T-cell (primary cell): Measurements from ENCODE around the gene USHBP1. TPM values are rescaled to one million over a fixed set of nuclear protein-coding genes. Genes with fewer than 3 reads are reported as not detected.

Experiments used
- ATAC-seq, 4 experiments: fragments of 200-7000 bp in 3 of 4; fragments of 150-1000 bp in 1 of 4; cut with Tn5 transposase; replicated peaks in 1 of 4; 1 replicate in 3 of 4; 2 replicates in 1 of 4; pipeline ENCODE4 v1.10.0; 2021; ENCODE audit warnings: moderate library complexity in 3 of 4, mild to moderate bottlenecking in 2 of 4, moderate number of reproducible peaks in 1 of 4
- CTCF ChIA-PET, 2 donors: fragments of 300-600 bp; sonication (Branson Sonifier 250); formaldehyde crosslinking; loops; one replicate each; lab custom pipeline; 2022; ENCODE audit warnings: antibody characterized with exemption in 2 of 2; lab: Charles Lee
- POLR2A ChIA-PET, 2 donors: fragments of 300-600 bp; sonication (Branson Sonifier 250); formaldehyde crosslinking; loops; one replicate each; lab custom pipeline; 2022; ENCODE audit warnings: antibody characterized with exemption in 2 of 2; lab: Charles Lee
- DNase-seq, 35 experiments: peaks; one replicate each; pipeline versions ENCODE4 v3.0.0 to v3.0.0-alpha.2; 2013 to 2023
- H3K27ac ChIP-seq: one replicate; pipeline ENCODE4 v1.5.1; 2013; ENCODE audit warnings: low read length
- H3K27me3 ChIP-seq, 2 experiments: replicated peaks in 1 of 2; 1 replicate in 1 of 2; 2 replicates in 1 of 2; pipeline versions ENCODE4 v1.6.1 to v1.7.0; 2013; ENCODE audit warnings: low read length in 1 of 2, mixed read lengths in 1 of 2; ENCODE audit not compliant: control insufficient read depth in 2 of 2, insufficient read depth in 2 of 2; ENCODE audit errors: extremely low read depth in 1 of 2
- H3K36me3 ChIP-seq, 2 donors: 1 replicate in 1 of 2; 2 replicates in 1 of 2; pipeline versions ENCODE4 v1.6.1 to v1.7.0; 2013; ENCODE audit warnings: low read length in 1 of 2; ENCODE audit not compliant: control insufficient read depth in 2 of 2, insufficient read depth in 1 of 2; ENCODE audit errors: extremely low read depth in 1 of 2
- H3K4me1 ChIP-seq, 2 experiments: 1 replicate in 1 of 2; 2 replicates in 1 of 2; pipeline versions ENCODE4 v1.6.1 to v1.7.0; 2013; ENCODE audit warnings: low read length in 2 of 2, mixed read lengths in 1 of 2; ENCODE audit not compliant: insufficient read depth in 2 of 2, control insufficient read depth in 1 of 2; ENCODE audit errors: extremely low read depth in 1 of 2
- H3K4me3 ChIP-seq, 2 donors: 1 replicate in 1 of 2; 2 replicates in 1 of 2; pipeline versions ENCODE4 v1.5.1 to v1.7.0; 2013; ENCODE audit warnings: mild to moderate bottlenecking in 2 of 2, low read length in 1 of 2, moderate library complexity in 1 of 2; ENCODE audit not compliant: control insufficient read depth in 1 of 2; ENCODE audit errors: extremely low read depth in 1 of 2
- H3K9me3 ChIP-seq: 2 replicates; pipeline ENCODE4 v1.7.0; 2013
- H3K27ac Mint-ChIP-seq, 2 donors: one replicate each; pipeline ENCODE4 v1.8.0; 2020 to 2021; ENCODE audit warnings: mild to moderate bottlenecking in 2 of 2, mixed read lengths in 2 of 2
- H3K27me3 Mint-ChIP-seq, 2 donors: one replicate each; pipeline ENCODE4 v1.8.0; 2021 to 2022; ENCODE audit warnings: mixed read lengths in 2 of 2
- H3K36me3 Mint-ChIP-seq: one replicate; pipeline ENCODE4 v1.8.0; 2021; ENCODE audit warnings: mixed read lengths
- H3K4me1 Mint-ChIP-seq, 3 donors: one replicate each; pipeline ENCODE4 v1.8.0; 2020 to 2022; ENCODE audit warnings: mixed read lengths in 3 of 3, mild to moderate bottlenecking in 1 of 3
- H3K4me3 Mint-ChIP-seq, 3 donors: one replicate each; pipeline ENCODE4 v1.8.0; 2020 to 2022; ENCODE audit warnings: mild to moderate bottlenecking in 3 of 3, mixed read lengths in 3 of 3, moderate library complexity in 3 of 3
- H3K9me3 Mint-ChIP-seq, 3 donors: one replicate each; pipeline ENCODE4 v1.8.0; 2020 to 2022; ENCODE audit warnings: mixed read lengths in 3 of 3
- WGBS: methylation state at CpG from one replicate; pipeline ENCODE4 v1.1.5; 2013; ENCODE audit warnings: missing lambda C conversion rate; ENCODE audit not compliant: insufficient coverage; 5-methylcytosine and 5-hydroxymethylcytosine counted together
- total RNA-seq, 35 experiments: library from RNA in 6 of 35; stranded (reverse) in 6 of 35; fragments of 120-200 nt in 1 of 35; gene quantifications; one replicate each; pipeline versions ENCODE4 v1.2.1 to v1.2.4 and lab custom pipeline; 2013 to 2026

USHBP1 gene
- total RNA-seq, 5 donors from 2014 or later (not counting 1 experiment from before 2014, with no cell fraction given): 0.10 to 0.61 (median 0.38) TPM; not detected in 1

DNA sequence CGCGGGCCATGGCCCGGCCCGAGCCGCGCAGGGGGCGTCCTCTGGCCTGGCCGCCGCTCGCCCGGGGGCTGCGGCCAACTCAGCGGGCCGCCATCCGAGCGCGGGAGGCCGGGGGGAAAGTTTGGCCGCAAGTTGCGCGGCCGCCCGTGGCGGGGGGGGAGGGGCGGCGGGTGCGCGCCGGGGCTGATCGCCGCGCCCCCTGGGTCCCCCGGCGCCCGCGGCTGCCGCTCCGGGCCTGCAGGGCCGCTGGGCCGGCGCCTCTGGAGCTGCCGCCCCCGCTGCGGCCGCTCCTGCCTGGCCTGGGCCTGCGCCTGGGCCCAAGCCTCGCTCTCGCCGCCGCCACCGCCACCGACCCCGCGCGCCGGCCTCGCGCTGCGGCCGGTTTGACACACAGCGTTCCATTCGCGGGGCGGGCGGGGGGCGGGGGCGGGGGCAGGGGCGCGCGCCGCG is 19.0 kb downstream of the USHBP1 start, which contains the start of gene NR2F6:
NR2F6 (minus strand) TSS at position 385 of the 450 bp plus-strand sequence. CDS start 699 bp downstream, outside the sequence.
- H3K9me3 Mint-ChIP-seq: no peaks in the 10 kb centered on the region
- CTCF ChIA-PET: no interaction called here
- WGBS: under 1% methylated on average over 59 of the region's 72 CpGs
- ATAC-seq: peak in 3 of 4 experiments; percentile 25 to 36 (median 28)
- Histone ChIP-seq H3K9me3 (no peaks in the 10 kb centered on the region), H3K27ac (no peak within 1 kb of the TSS), H3K36me3 (no peaks in the 10 kb centered on the region), H3K4me1 (peaks cover 0 to 19% of the 10 kb centered on the region in 2 experiments), H3K27me3 (peaks cover 0 to 18% of the 10 kb centered on the region in 2 experiments), H3K4me3 (peak within 1 kb of the TSS; percentile 68 to 69)
- H3K27ac Mint-ChIP-seq: peak within 1 kb of the TSS in 1 of 2 donors; percentile 74
- peak in 2 of 35 experiments; percentile 36 to 44 for DNase-seq
- H3K4me1 Mint-ChIP-seq: peaks cover 0 to 16% (median 6%) of the 10 kb centered on the region in 3 donors
- peaks cover 5 to 7% of the 10 kb centered on the region in 2 donors for H3K27me3 Mint-ChIP-seq
- POLR2A ChIA-PET: no interaction called here
- H3K36me3 Mint-ChIP-seq: no peaks in the 10 kb centered on the region
- H3K4me3 Mint-ChIP-seq: peak within 1 kb of the TSS; percentile 80 to 86 (median 82)

DNA sequence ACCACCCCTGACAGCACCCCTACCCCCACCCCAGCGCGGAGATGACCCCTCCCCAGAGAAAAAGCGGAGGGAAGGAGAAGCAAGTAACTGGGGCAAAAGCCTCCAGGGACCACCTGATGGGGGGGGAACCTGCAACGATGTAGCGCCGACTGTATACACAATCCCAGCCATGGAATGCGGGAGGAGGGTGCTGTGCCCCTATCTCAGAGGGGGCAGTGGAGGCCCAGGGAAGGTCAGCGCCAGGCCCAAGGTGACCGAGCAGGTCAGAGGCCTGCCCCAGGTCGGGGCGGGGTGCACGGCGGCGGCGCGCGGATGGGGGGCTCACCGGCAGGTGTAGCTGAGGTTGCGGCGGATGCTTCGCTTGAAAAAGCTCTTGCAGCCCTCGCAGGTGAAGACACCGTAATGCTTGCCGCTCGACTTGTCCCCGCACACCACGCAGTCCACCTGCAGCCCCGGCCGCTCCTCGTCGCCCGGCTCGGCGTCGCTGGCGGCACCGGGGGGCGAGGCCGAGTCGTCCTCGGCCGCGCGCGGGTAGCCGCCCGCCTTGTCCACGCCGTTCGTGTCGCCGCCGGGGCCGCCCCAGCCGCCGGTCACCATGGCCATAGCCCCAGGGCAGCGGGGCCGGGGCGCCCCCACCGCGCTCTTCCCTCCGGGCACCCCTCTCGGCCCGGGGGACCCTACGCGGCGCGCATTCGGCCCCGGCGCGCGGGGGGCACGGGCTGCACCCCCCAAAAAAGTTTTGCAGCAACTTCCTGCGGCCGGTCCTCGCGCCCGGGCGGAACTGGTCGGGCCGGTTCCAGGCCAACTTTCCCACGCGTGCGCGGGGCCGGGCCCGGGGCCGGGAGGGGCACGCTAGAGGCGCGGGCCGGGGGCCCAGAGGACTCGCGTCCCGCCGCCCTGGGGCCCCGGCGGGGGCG is 19.7 kb downstream of the USHBP1 start:
- no peaks in the 10 kb centered on the region for H3K36me3 Mint-ChIP-seq
- Histone ChIP-seq H3K4me3 (peak overlapping the region in 1 of 2 donors; percentile 25), H3K4me1 (peaks cover 0 to 19% of the 10 kb centered on the region in 2 experiments), H3K27me3 (peaks cover 0 to 18% of the 10 kb centered on the region in 2 experiments), H3K36me3 (no peaks in the 10 kb centered on the region), H3K27ac (no peak overlapping the region), H3K9me3 (no peaks in the 10 kb centered on the region)
- H3K27me3 Mint-ChIP-seq: peaks cover 5 to 7% of the 10 kb centered on the region in 2 donors
- no peak overlapping the region for H3K27ac Mint-ChIP-seq
- peaks cover 0 to 16% (median 6%) of the 10 kb centered on the region in 3 donors for H3K4me1 Mint-ChIP-seq
- DNase-seq: peak in 4 of 35 experiments; percentile 20 to 45 (median 26)
- no peaks in the 10 kb centered on the region for H3K9me3 Mint-ChIP-seq
- peak overlapping the region; percentile 54 to 65 (median 57) for H3K4me3 Mint-ChIP-seq
- ChIA-PET CTCF (no interaction called here), POLR2A (interaction anchor here in 1 of 2 donors (0.6 kb wide), 1 partner anchor 120 kb away, joined by 13 read pairs; no protein-coding TSS in a partner anchor)
- peak in 3 of 4 experiments; percentile 8 to 33 (median 12) for ATAC-seq
- WGBS: 7% methylated on average over 97 of the region's 100 CpGs

DNA sequence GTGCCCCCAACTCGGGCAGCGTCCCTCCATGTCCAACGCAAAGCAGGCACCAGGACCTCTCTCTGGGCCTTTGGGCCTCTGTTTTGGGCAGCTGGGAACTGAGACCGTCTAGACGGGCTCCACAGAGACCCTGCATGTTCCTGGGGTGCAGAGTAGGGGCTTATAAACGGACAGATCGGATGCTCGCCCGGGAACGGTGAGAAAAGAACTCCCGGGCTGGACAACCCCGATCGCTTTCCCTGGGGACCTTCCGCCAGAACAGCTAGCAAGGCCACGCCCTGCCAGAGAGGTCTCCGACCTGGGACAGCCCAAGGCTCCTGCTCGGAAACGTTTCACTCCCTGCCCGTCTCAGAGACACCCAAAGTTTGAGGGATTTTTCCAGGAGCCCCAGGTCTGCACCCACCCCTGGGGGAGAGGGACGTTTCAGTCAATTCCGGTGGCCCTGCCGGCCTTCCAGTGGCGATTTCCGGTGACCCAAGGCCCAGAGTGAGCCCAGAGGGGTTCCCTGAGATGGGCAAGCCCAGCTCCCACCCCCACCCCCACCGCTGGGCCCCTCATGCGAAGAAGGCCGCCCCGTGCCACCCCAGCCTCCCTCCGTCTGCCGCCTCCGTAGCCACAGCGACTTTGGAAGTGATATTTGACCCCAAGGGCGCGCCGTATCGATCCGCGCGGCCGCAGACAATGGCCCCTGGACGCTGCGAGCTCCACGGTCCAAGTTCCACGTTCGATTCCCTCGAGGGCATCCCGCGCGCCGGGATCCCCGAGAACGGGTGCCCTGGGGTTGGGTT is 20.5 kb downstream of the USHBP1 start:
- CTCF ChIA-PET: no interaction called here
- WGBS: 86% methylated on average over 23 of the region's 52 CpGs
- no peak overlapping the region for H3K27ac ChIP-seq
- Mint-ChIP-seq H3K36me3 (no peaks in the 10 kb centered on the region), H3K27me3 (peaks cover 5 to 7% of the 10 kb centered on the region in 2 donors), H3K9me3 (no peaks in the 10 kb centered on the region), H3K27ac (peak overlapping the region in 1 of 2 donors; percentile 31), H3K4me3 (peak overlapping the region; percentile 54 to 65 (median 57)), H3K4me1 (peaks cover 0 to 16% (median 6%) of the 10 kb centered on the region in 3 donors)
- no peaks in the 10 kb centered on the region for H3K9me3 ChIP-seq
- POLR2A ChIA-PET: interaction anchor here (0.6 kb wide), 2 partner anchors 18 to 119 kb away, joined by 12 to 13 read pairs; partner anchors contain the start of gene OCEL1 (in 1 of the 2)
- DNase-seq: no peak
- ATAC-seq: no peak
- peaks cover 0 to 18% of the 10 kb centered on the region in 2 experiments for H3K27me3 ChIP-seq
- H3K4me1 ChIP-seq: peaks cover 0 to 19% of the 10 kb centered on the region in 2 experiments
- no peaks in the 10 kb centered on the region for H3K36me3 ChIP-seq
- H3K4me3 ChIP-seq: no peak overlapping the region

DNA sequence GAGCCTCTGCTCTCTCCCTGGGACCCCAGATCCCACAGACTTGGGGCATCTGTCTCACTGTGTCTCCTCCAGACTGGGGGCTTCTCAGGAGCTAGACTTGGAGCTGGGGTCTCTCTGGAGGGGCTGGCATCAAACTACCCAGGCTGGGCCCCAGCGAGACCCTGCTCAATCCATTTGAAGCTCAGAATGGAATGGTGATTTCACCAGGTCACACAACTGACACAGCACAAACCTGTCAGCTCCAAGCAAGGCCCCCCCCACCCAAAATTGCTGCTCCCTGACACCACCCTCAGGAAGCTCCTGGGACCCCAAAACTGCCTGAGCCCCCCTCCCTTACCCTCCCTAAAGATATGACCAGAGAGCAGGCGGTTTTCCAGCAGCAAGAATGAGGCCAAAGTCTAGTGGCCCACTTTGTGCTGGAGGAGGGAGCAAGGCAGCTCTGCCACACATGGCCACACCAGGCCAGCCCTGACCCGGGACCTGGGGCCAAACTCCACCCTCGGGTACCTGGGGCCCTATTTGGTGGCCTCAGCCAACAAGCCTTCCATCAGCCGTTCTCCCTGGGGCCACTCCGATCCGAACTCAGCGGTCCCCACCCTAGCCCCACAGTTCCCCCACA is 21.2 kb downstream of the USHBP1 start:
- Histone ChIP-seq H3K9me3 (no peaks in the 10 kb centered on the region), H3K4me3 (no peak overlapping the region), H3K27me3 (peaks cover 0 to 18% of the 10 kb centered on the region in 2 experiments), H3K27ac (no peak overlapping the region), H3K4me1 (peaks cover 0 to 19% of the 10 kb centered on the region in 2 experiments), H3K36me3 (no peaks in the 10 kb centered on the region)
- DNase-seq (no peak), ATAC-seq (no peak)
- no peaks in the 10 kb centered on the region for H3K9me3 Mint-ChIP-seq
- H3K4me1 Mint-ChIP-seq: peaks cover 0 to 16% (median 6%) of the 10 kb centered on the region in 3 donors
- H3K27ac Mint-ChIP-seq: peak overlapping the region; percentile 50 to 77
- peak overlapping the region; percentile 41 to 57 (median 54) for H3K4me3 Mint-ChIP-seq
- WGBS: 97% methylated on average over 5 of the region's 8 CpGs
- POLR2A ChIA-PET: interaction anchor here in 1 of 2 donors (0.6 kb wide), 1 partner anchor 17 kb away, joined by 12 read pairs; the partner anchor contains the start of gene OCEL1
- CTCF ChIA-PET: no interaction called here
- peaks cover 5 to 7% of the 10 kb centered on the region in 2 donors for H3K27me3 Mint-ChIP-seq
- no peaks in the 10 kb centered on the region for H3K36me3 Mint-ChIP-seq

DNA sequence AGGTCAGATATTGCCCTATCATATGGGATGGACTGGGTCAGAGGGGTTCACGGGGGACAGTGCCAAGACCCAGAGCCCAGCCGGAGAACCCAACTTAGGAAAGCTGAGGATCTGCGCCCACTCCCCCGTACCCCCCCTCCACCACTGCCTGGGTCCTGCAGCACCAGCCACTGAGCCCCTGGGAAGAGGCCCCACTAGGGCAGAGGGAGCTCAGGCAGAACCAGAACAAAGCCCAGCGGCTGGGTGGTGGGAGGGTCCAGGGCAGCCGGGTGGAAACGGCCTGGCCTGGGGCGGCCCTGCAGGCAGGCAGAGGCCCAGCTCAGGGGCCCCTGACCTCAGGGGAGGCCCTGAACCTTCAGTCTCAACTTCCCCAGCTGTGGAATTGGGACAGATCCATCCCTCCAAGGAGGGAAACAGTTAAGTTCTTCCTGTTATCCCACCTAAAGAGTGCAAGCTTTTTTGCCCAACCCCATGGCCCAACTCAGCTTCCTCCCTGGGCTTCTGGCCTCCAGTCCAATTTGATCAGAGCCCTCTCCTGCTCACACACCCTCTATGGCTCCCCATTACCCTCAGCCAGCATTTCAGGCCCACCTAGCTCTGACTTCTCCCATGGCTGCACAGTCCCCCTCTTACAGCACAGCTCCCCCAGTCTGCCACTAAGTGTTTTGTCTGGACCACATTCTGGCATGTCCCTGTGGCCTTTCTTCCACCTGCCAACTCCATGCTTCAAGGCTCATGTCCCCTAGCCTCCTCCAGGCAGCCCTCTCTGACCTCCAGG is 21.9 kb downstream of the USHBP1 start:
- Mint-ChIP-seq H3K4me1 (peaks cover 0 to 17% (median 6%) of the 10 kb centered on the region in 3 donors), H3K27ac (peak overlapping the region; percentile 50 to 77), H3K36me3 (no peaks in the 10 kb centered on the region), H3K4me3 (peak overlapping the region in 1 of 3 donors; percentile 11), H3K9me3 (no peaks in the 10 kb centered on the region), H3K27me3 (peaks cover 5 to 6% of the 10 kb centered on the region in 2 donors)
- ATAC-seq: no peak
- WGBS: 80% methylated on average over 2 of the region's 8 CpGs
- H3K27me3 ChIP-seq: peaks cover 0 to 15% of the 10 kb centered on the region in 2 experiments
- H3K36me3 ChIP-seq: no peaks in the 10 kb centered on the region
- CTCF ChIA-PET: no interaction called here
- peaks cover 0 to 19% of the 10 kb centered on the region in 2 experiments for H3K4me1 ChIP-seq
- H3K4me3 ChIP-seq: no peak overlapping the region
- H3K9me3 ChIP-seq: no peaks in the 10 kb centered on the region
- H3K27ac ChIP-seq: no peak overlapping the region
- POLR2A ChIA-PET: no interaction called here
- no peak for DNase-seq
